H9 (cell line): ENCODE results near the gene ADGRF5. TPM values are rescaled to one million over a fixed set of nuclear protein-coding genes. Genes with fewer than 3 reads are reported as not detected.

ENCODE experiments used
- DNase-seq: peaks from one replicate; pipeline ENCODE4 v3.0.0-alpha.2; 2017
- H2AFZ ChIP-seq: one replicate; pipeline ENCODE4 v1.6.1; 2013; ENCODE audit warnings: mild to moderate bottlenecking, low read length, control low read depth, moderate library complexity
- H2AK5ac ChIP-seq: 2 replicates; pipeline ENCODE4 v1.6.1; 2013; ENCODE audit warnings: low read length, control low read depth, mixed read lengths; ENCODE audit not compliant: insufficient read length
- H2BK120ac ChIP-seq: one replicate; pipeline ENCODE4 v1.6.1; 2013; ENCODE audit warnings: low read depth, mild to moderate bottlenecking, low read length, control low read depth, inconsistent platforms; ENCODE audit not compliant: poor library complexity, severe bottlenecking
- H2BK12ac ChIP-seq: 2 replicates; pipeline ENCODE4 v1.6.1; 2013; ENCODE audit warnings: low read length, control low read depth, mixed read lengths, low read depth; ENCODE audit not compliant: insufficient read length
- H2BK15ac ChIP-seq: 2 replicates; pipeline ENCODE4 v1.6.1; 2013; ENCODE audit warnings: low read depth, low read length, control low read depth
- H2BK20ac ChIP-seq: one replicate; pipeline ENCODE4 v1.6.1; 2013; ENCODE audit warnings: low read depth, mild to moderate bottlenecking, low read length, control low read depth, inconsistent platforms; ENCODE audit not compliant: poor library complexity, severe bottlenecking
- H2BK5ac ChIP-seq: 2 replicates; pipeline ENCODE4 v1.6.1; 2013; ENCODE audit warnings: low read length, control low read depth, mixed read lengths; ENCODE audit not compliant: insufficient read length
- H3K14ac ChIP-seq: 2 replicates; pipeline ENCODE4 v1.6.1; 2013; ENCODE audit warnings: low read length, control low read depth; ENCODE audit not compliant: insufficient read depth
- H3K18ac ChIP-seq: 2 replicates; pipeline ENCODE4 v1.6.1; 2013; ENCODE audit warnings: low read depth, mild to moderate bottlenecking, mixed read lengths, low read length, control low read depth; ENCODE audit not compliant: insufficient read length
- H3K23ac ChIP-seq: 2 replicates; pipeline ENCODE4 v1.6.1; 2013; ENCODE audit warnings: low read length, control low read depth, mixed read lengths, low read depth; ENCODE audit not compliant: insufficient read length
- H3K23me2 ChIP-seq: 2 replicates; pipeline ENCODE4 v1.6.1; 2013; ENCODE audit warnings: low read depth, mild to moderate bottlenecking, mixed read lengths, low read length, control low read depth; ENCODE audit not compliant: insufficient read length, poor library complexity, severe bottlenecking
- H3K27ac ChIP-seq: 2 replicates; pipeline ENCODE4 v1.5.1; 2013; ENCODE audit warnings: low read length, control low read depth, mixed read lengths, low read depth; ENCODE audit not compliant: insufficient read length
- H3K27me3 ChIP-seq: 2 replicates; pipeline ENCODE4 v1.6.1; 2013; ENCODE audit warnings: low read length, control low read depth, inconsistent platforms; ENCODE audit not compliant: insufficient read depth
- H3K4ac ChIP-seq: 2 replicates; pipeline ENCODE4 v1.6.1; 2013; ENCODE audit warnings: low read depth, mild to moderate bottlenecking, control low read depth, inconsistent platforms, low read length, moderate library complexity
- H3K4me1 ChIP-seq: 2 replicates; pipeline ENCODE4 v1.6.1; 2013; ENCODE audit warnings: low read length, control low read depth, inconsistent platforms; ENCODE audit not compliant: insufficient read depth
- H3K4me2 ChIP-seq: 2 replicates; pipeline ENCODE4 v1.6.1; 2013; ENCODE audit warnings: low read length, control low read depth, mixed read lengths; ENCODE audit not compliant: insufficient read length, insufficient read depth
- H3K56ac ChIP-seq: 2 replicates; pipeline ENCODE4 v1.6.1; 2013; ENCODE audit warnings: low read depth, mild to moderate bottlenecking, mixed read lengths, low read length, control low read depth; ENCODE audit not compliant: insufficient read length
- H3K79me1 ChIP-seq: 2 replicates; pipeline ENCODE4 v1.6.1; 2013; ENCODE audit warnings: low read depth, mild to moderate bottlenecking, moderate library complexity, low read length, control low read depth, inconsistent platforms; ENCODE audit not compliant: insufficient read depth, poor library complexity, severe bottlenecking
- H3K79me2 ChIP-seq: 2 replicates; pipeline ENCODE4 v1.6.1; 2013; ENCODE audit warnings: low read length, control low read depth, inconsistent platforms; ENCODE audit not compliant: insufficient read depth
- H3K9ac ChIP-seq: 2 replicates; pipeline ENCODE4 v1.6.1; 2013; ENCODE audit warnings: low read length, control low read depth, mixed read lengths; ENCODE audit not compliant: insufficient read length; ENCODE audit errors: extremely low read depth
- H3K9me3 ChIP-seq: one replicate; pipeline ENCODE4 v1.6.1; 2013; ENCODE audit warnings: low read depth, low read length, inconsistent platforms; ENCODE audit not compliant: control insufficient read depth
- H3T11ph ChIP-seq: one replicate; pipeline ENCODE4 v1.6.1; 2013; ENCODE audit warnings: mild to moderate bottlenecking, low read length, control low read depth, inconsistent platforms
- H4K20me1 ChIP-seq: one replicate; pipeline ENCODE4 v1.6.1; 2013; ENCODE audit not compliant: control insufficient read depth, insufficient read length, insufficient read depth
- H4K5ac ChIP-seq: 2 replicates; pipeline ENCODE4 v1.6.1; 2013; ENCODE audit warnings: low read depth, mild to moderate bottlenecking, mixed read lengths, low read length, control low read depth; ENCODE audit not compliant: insufficient read length
- H4K8ac ChIP-seq: replicated peaks from 2 replicates; pipeline ENCODE4 v1.6.1; 2013; ENCODE audit warnings: low read length, control low read depth, mixed read lengths, low read depth; ENCODE audit not compliant: insufficient read length
- H4K91ac ChIP-seq: 2 replicates; pipeline ENCODE4 v1.6.1; 2013; ENCODE audit warnings: low read depth, mild to moderate bottlenecking, moderate library complexity, mixed read lengths, low read length, control low read depth; ENCODE audit not compliant: insufficient read length
- H3K27ac Mint-ChIP-seq, 3 experiments: 2 replicates in 2 of 3; 3 replicates in 1 of 3; pipeline ENCODE4 v1.8.0; 2020 to 2021; ENCODE audit warnings: mixed read lengths in 3 of 3, mild to moderate bottlenecking in 1 of 3, moderate library complexity in 1 of 3
- H3K27me3 Mint-ChIP-seq: 2 replicates; pipeline ENCODE4 v1.8.0; 2021; ENCODE audit warnings: low read depth, mild to moderate bottlenecking, moderate library complexity, mixed read lengths
- H3K36me3 Mint-ChIP-seq, 3 experiments: 2 replicates in 2 of 3; 3 replicates in 1 of 3; pipeline ENCODE4 v1.8.0; 2020 to 2021; ENCODE audit warnings: low read depth in 3 of 3, mixed read lengths in 3 of 3; ENCODE audit not compliant: insufficient read depth in 1 of 3
- H3K4me1 Mint-ChIP-seq, 2 experiments: 2 replicates each; pipeline ENCODE4 v1.8.0; 2020; ENCODE audit warnings: mixed read lengths in 2 of 2
- H3K4me3 Mint-ChIP-seq, 2 experiments: 2 replicates in 1 of 2; 3 replicates in 1 of 2; pipeline ENCODE4 v1.8.0; 2020 to 2021; ENCODE audit warnings: mild to moderate bottlenecking in 2 of 2, mixed read lengths in 2 of 2, moderate library complexity in 1 of 2
- H3K9me3 Mint-ChIP-seq, 2 experiments: 2 replicates in 1 of 2; 3 replicates in 1 of 2; pipeline ENCODE4 v1.8.0; 2020; ENCODE audit warnings: mild to moderate bottlenecking in 2 of 2, mixed read lengths in 2 of 2, moderate library complexity in 1 of 2
- WGBS: extraction: QIAGEN DNeasy Blood & Tissue Kit; methylation state at CpG from one replicate; pipeline ENCODE4 v1.1.7; 2013; ENCODE audit warnings: missing lambda C conversion rate, low lambda C conversion rate, mixed read lengths; ENCODE audit not compliant: insufficient read length; ENCODE audit errors: extremely low coverage; 5-methylcytosine and 5-hydroxymethylcytosine counted together
- total RNA-seq: library from RNA; stranded (reverse); gene quantifications from 2 replicates; pipeline ENCODE4 v1.2.1, GENCODE V29; 2021
- TF ChIP-seq, protein P1 (sequence below): fragments of 200-600 bp; sonication (generic); conservative IDR thresholded peaks from 3 replicates; pipeline ENCODE4 v1.8.0; 2021; ENCODE audit warnings: antibody characterized with exemption, mild to moderate bottlenecking

The ADGRF5 gene
- total RNA-seq, 1 experiment from 2014 or later = not detected

DNA sequence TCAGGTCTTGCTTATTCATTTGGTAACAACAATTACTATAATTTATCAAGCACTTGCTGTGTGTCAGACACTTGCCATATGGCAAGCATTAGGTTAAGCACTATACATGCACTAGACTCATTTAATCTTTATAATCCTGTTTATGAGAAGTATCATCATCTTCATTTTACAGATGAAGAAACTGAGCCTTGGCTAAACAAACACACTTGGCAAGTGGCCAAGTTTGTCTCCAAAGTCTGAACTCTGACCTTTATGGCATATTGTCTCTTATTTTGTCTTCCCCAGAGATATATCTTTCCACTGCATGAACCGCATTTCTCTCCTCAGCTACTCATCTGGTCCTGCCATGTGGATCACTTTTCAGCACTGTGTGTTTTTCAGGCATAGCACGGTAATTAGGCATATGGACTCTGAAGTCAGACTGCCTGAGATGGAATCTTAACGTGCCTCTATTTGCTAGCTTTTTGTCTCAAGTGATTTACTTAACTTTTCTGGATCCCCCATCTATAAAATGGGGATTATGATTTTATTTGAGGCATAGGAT is 4.7 kb downstream of the ADGRF5 start:
- no peaks in the 10 kb centered on the region for H3K27me3 ChIP-seq
- no peaks in the 10 kb centered on the region for H3K79me2 ChIP-seq
- H3K4me2 ChIP-seq = no peak overlapping the region
- no peak overlapping the region for H4K5ac ChIP-seq
- no CpG with 5 or more reads among the region's 3 CpGs for WGBS
- no peaks in the 10 kb centered on the region for H3K9me3 ChIP-seq
- Mint-ChIP-seq H3K27me3 (no peaks in the 10 kb centered on the region), H3K9me3 (no peaks in the 10 kb centered on the region; a peak in 1 of 5 replicates), H3K36me3 (no peaks in the 10 kb centered on the region), H3K4me3 (no peak overlapping the region), H3K27ac (no peak overlapping the region), H3K4me1 (peaks cover 6 to 9% of the 10 kb centered on the region in 2 experiments; a peak in 3 of 4 replicates)
- H3T11ph ChIP-seq = no peak overlapping the region
- H2AFZ ChIP-seq = no peak overlapping the region
- H3K18ac ChIP-seq = no peak overlapping the region
- no peak overlapping the region for H3K14ac ChIP-seq
- no peak overlapping the region for H2BK5ac ChIP-seq
- no peaks in the 10 kb centered on the region for H3K4me1 ChIP-seq
- no peak overlapping the region for H3K23ac ChIP-seq
- H2BK12ac ChIP-seq = no peak overlapping the region
- no peak overlapping the region for H4K8ac ChIP-seq
- no peak overlapping the region for H4K91ac ChIP-seq
- H3K27ac ChIP-seq = no peak overlapping the region
- H3K23me2 ChIP-seq = no peaks in the 10 kb centered on the region
- H3K79me1 ChIP-seq = no peaks in the 10 kb centered on the region
- H2BK20ac ChIP-seq = no peak overlapping the region
- H2BK120ac ChIP-seq = no peak overlapping the region
- no peaks in the 10 kb centered on the region for H4K20me1 ChIP-seq
- H2AK5ac ChIP-seq = no peak overlapping the region
- TF ChIP-seq, protein P1, sequence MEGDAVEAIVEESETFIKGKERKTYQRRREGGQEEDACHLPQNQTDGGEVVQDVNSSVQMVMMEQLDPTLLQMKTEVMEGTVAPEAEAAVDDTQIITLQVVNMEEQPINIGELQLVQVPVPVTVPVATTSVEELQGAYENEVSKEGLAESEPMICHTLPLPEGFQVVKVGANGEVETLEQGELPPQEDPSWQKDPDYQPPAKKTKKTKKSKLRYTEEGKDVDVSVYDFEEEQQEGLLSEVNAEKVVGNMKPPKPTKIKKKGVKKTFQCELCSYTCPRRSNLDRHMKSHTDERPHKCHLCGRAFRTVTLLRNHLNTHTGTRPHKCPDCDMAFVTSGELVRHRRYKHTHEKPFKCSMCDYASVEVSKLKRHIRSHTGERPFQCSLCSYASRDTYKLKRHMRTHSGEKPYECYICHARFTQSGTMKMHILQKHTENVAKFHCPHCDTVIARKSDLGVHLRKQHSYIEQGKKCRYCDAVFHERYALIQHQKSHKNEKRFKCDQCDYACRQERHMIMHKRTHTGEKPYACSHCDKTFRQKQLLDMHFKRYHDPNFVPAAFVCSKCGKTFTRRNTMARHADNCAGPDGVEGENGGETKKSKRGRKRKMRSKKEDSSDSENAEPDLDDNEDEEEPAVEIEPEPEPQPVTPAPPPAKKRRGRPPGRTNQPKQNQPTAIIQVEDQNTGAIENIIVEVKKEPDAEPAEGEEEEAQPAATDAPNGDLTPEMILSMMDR = no peak
- no peak for DNase-seq
- H3K56ac ChIP-seq = no peak overlapping the region
- no peak overlapping the region for H3K4ac ChIP-seq
- H3K9ac ChIP-seq = no peak overlapping the region
- no peak overlapping the region for H2BK15ac ChIP-seq
